Fibroblast of peridontal ligament (primary cell): Measurements from ENCODE around the gene ALDH8A1.

ENCODE experiments used
- DNase-seq: peaks from one replicate; pipeline ENCODE4 v3.0.0-alpha.2; 2010; ENCODE audit errors: extremely low read depth

The ALDH8A1 gene

DNA sequence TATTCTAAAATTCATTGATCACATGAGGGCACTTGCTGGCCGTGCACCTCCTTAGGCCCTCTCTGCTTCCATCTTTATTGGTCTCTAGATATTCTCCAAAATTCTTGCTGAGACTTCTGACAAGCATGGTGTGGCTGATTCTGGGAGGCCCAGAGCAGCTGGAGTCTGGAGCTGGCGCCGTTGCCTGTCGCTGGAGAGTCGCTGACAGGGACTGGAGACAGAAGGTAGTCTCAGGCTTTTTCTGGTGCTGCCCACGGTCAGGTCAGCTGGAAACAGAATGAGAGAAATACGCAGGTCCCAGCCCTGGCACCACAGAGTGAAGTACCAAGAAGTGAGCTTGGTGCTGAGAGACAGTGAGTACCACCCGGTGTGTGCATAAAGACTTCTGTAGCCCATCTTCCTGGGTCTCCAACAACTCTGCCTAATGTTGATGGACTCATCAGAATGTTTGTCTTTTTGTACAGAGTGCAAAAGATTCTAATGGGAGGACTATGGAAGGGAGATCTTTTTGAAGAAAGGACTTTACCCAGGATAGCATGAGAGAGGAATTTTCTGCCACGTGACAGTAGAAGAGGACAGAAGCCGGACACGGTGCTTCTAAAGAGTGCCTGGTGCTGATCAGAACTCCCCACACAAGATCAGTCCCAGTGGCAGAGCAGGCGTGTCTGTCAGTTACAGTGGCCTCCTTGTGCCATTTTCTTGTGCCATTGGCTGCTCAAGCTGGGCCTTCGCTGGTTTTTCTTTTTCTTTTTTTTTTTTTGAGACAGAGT is 1.8 kb upstream of the ALDH8A1 start:
- no peak for DNase-seq

DNA sequence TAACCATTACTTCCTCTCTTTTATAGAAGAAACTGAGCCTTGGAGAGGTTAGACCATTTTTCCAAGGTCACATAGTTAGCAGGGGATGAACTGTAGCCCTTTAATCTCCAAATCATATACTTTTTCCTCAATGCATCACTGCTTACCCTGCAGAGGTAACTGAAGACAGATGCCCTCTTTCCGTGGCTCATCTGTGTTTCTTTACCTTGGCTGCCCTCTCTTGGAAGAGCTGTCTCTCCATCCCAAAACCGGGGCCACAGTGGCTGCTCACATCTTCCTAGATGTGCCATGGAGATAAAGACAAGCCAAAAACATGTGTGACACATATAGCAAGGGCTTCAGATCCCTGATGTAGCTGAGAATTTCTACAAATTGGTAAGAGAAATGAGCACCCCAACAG is 581 bp upstream of the ALDH8A1 start:
- no peak for DNase-seq

DNA sequence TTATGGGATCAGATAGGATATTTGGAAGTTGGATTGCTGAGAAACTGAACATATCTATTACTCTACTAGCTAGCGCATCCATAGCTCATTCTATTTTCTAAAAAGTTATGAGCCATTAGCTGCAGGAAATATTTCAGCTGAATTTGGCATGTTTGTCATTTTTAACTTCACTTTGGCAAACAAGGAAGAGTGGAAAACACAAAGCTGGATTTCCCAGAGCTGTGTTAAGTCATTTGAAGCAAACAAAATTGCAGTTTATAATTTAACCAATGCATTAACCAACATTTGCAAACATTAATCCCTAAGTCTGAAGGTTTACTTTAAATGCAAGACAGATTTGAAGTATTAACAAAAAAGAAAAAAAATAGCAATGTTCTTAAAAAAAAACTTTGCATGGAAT is 1.2 kb downstream of the ALDH8A1 start:
- DNase-seq = no peak

DNA sequence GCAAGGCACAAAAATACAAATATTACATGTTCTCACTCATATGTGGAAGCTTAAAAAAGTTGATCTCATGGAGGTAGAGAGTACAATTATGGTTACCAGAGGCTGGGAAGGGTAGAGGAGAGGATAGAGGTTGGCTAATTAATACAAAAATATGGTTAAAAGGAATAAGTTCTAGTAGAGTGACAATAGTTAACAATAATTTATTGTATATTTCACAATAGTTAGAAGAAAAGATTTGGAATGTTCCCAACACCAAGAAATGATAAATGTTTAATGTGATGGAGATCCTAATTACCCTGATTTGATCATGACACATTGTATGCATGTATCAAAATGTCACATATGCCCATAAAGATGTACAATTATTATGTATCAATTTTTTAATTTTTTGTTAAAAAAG is 1.8 kb downstream of the ALDH8A1 start:
- DNase-seq = no peak

DNA sequence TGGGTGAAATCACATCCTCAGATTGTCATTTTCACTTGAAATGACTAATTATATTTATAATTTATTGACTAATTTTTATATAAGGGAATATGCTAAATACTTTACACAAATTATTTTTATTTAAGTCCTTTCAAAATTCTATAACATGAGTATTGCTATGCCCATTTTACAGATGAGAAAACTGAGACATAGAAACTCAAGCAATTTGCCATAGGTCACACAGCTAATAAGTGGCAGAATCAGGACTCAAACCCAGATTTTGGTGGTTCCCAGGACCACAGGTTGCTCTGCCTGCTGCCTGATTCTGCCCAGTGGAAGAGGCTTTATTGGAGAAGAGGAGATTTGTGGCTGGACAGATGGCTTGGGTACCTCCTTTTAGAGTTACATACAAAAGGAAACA is 4.9 kb downstream of the ALDH8A1 start:
- DNase-seq = no peak

DNA sequence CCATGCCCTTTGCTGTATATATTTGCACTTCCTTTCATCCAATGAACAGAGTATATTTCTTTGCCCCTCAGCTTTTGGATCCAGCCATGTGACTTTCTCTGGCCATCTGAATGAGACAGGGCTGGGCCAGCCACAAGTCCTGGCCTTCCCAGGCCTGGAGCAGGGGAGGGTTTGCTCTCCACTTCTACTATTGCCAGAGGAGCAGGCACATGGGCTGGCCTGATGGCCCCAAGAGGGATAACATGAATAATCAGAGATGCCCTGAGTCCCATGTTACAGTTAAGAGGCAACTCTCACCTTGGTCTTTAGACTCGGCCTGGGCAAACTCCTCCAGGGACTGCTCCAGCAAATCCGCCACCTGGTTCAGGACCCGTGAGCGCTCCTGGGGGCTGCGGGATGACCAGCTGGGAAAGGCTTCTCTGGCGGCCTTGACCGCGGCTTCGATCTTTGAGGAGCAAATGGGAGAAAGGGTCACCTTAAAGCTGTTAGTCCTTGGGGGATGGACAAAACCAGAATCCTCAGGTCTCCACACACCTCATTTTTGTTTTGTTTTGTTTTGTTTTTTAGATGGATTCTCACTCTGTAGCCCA is 6.3 kb downstream of the ALDH8A1 start:
- DNase-seq = no peak

DNA sequence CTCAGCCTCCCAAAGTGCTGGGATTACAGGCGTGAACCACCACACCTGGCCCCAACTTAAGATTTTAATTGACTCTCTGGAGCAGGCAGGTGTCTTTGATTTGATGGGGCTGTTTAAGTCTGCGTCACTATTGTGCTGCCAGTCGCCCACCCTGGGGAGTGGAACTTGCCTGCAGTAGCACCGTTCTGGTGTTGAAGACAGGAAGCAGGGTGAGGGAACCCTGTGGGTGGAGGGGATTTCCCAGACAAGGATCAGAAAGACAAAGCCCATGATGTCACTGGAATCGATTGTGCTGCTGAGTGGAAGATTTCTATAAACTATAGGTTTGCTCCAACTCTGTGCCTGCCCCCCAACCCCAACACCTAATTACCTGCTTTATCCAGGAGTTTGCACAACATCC is 11.0 kb downstream of the ALDH8A1 start:
- DNase-seq = no peak

DNA sequence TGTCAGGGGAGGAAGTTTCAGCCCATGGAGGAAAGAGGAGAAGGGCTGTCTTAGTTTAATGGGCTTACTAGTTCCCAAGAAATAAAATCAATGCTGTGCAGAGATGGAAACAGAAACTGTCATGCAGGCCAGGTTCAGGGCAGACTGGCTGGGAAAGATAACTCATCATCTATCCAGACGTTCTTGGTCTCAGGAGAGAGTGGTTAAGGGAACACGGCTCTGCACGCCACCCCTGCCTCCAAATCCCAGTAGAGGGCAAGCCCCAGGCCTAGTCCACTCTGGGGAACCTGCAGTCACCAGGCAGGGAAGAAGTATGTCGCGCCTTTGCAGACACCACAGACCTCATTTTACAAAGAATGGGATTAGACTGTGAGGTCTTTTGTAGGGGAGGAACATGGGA is 12.5 kb downstream of the ALDH8A1 start:
- no peak for DNase-seq

DNA sequence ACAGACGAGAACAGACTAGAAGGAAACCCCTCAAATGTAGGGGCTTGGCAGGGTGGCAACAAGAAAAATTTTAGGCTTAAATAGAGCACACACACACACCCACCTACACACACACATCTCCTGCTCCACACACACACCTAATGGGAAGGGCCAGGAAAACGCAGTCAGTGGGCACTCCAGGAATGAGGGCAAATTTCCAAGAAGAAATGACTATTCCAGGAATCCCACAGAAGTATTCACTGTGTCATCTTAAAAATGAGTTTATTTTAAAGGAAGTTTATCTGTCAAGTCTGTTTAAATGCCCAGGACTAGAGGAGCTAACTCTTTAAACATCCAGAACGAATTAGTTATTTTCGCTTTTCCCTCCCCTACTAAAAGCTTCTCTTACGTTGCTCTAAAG is 13.0 kb downstream of the ALDH8A1 start:
- DNase-seq = peak; percentile 57

DNA sequence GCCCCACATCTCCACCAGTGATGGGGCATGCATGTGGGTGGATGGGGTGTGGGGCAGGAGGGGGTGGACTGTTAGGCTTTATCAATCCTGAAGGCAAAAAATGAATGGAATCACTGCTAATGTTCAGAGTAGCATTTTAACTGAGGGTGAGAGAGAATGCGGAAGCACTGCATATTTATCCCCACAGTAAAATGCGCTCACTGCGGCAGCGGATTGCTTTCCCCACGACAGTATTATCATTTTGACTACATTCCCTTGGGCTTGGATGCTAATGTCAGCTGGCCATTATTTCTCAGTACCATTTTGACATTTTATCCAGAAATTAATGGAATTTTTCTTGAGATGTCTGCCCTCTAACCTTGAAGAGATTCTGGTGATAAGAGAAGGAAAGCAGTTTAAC is 13.4 kb downstream of the ALDH8A1 start:
- DNase-seq = no peak

DNA sequence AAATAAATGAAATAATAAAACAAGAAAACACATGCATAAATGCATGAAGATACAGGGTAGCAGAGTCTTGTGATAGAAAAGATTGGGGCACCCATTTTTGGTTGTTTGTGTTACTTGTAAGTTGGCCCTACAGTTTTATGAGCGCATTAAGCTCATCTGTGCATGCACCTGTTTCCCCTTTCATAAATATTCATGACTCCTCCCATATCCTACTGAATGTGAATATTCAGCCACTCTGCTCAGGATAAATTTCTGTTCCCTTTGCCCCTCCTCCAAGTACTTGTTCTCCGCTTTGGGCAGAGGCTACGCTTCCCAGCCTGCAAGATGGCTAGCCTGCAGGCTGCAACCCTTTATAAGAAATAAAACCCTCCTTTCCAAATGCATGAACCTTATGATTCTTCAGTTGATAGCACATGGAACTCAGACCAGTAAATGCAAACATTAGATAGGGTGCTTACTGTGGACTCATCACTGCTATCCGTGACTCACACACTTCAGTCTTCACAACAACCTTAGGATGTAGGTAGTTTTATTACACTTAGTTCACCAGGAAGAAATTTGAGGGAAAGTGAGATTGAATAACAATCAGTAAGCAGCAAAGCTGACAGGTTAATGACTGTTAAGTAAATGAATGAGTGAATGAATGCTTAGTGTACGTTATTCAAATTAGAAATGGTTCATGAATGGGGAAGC is 15.0 kb downstream of the ALDH8A1 start:
- DNase-seq = no peak

DNA sequence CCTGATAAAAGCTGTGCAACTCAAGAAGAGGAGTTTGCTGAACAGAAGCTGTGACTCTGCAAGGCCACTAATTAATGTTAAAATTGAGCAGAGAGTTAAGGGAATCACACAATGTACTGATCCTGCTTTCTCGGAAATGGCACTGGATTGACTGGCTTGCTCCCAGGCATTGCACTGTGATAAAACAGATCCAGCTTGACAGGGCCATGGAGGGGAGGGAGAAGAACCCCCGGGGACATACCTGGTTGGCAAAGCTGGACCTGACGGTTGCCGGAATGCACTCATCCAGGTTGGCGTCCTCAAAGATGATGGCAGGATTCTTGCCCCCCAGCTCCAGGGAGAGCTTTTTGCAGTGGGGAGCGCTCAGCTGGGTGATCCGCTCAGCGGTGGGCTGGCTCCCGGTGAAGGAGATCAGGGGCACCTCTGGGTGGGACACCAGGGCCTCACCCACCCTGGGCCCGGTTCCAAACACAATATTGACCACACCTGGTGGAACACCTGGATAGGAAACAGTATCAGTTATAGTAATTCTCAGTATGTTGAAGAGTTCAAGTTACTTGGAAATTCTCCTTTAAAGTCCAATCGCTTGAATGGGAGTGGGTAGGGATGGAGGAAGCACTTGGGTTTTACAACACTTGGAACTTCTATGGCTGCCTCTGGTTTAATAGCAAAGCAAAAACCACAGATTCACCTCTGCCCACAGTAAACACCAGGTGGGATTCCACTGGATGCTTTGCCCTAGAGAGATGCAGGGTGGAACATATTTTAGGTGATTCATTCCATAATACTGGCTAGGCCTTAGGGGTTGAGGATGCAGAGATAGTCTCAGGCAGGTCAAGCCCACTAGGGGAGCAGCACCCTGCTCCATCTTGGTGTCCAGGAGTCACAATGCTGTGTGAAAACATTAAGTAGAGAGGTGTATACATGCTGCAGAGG is 17.1 kb downstream of the ALDH8A1 start:
- no peak for DNase-seq

DNA sequence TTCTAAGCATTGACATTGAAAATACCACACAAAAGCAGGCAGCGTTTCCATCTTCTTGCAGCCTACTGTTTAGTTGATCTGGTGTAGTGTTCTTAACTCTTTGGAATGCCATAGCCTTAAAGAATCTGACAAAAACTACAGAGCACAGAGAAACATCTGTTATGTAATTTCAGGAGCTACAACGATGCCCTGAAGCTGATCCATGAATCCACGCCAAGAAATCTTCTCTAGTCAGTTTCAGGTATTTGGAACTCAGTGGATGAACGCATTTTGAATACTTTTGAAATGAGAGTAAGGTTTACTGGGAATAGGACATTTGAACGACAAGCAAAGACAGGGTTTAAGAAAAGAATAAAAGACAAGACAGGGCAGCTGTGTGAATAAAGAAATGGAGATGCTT is 17.8 kb downstream of the ALDH8A1 start:
- DNase-seq = no peak

DNA sequence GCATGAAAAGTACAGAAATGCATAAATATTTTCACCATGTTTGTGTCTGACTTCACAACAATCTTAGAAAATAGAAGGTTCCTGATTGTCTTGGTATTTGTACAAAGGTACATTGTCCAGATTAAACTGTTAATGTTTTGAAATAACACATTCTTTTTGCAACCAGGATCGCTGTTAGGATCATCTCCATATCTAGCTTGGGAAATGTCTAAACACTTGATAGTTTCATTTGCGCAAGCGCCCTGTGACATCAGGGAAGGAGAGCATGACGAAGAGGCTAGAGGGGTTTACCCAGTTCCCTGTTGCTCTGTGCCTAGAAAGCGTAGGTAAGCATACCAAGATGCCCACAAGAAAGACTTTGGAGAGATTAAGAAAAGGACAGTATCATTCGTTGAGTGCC is 19.4 kb downstream of the ALDH8A1 start:
- DNase-seq = no peak

DNA sequence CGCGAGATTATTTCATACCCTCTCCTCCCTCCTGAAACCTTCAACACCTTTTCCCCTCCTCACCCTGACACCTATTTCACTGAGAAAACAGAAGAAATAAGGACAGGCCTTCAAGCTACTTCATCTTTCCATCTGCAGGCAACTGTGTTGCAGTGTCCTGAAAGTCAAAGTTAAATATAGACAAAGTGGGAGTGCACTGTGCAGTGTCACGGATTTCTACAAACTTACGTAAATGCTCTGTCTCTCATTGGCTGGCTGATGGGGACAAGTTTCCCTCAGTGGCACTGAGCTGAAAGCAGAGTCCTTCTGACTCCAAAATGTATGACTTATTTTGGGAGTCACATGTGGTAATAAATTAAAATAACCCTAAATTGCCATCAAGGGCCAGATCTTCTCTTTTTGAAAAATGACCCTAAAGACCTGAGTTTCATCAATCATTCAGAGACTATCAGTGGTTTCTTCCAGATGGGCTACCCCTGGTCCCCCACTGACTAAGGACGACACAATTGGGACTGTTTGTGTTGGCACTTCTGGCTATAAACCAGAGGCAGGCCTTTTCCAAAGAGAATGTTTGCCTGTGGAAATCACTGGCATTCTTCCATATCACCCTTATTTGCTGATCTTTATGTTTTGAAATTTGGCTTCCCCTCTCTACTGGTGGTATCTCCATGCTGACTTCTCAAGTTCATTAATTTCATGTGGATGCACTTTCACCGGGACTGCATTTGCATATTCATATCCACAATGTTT is 21.6 kb downstream of the ALDH8A1 start:
- DNase-seq = no peak

DNA sequence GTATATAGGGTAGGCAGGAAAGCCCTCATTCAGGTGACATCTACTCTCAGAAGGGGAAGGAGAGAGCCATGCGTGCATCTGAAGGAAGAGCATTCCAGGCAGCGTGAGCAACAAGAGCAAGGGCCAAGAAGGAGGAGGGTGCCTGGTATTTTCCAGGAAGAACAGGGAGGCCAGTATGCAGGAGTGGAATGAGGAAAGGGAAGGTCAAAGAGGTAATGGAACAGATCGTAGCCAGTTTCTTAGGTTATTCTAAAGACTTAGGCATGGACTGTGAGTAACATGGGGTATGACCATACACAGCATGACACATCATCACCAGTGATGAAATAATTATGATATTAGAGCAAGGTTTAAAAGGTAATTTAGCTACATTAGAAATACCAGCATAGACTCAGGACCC is 24.1 kb downstream of the ALDH8A1 start:
- no peak for DNase-seq

DNA sequence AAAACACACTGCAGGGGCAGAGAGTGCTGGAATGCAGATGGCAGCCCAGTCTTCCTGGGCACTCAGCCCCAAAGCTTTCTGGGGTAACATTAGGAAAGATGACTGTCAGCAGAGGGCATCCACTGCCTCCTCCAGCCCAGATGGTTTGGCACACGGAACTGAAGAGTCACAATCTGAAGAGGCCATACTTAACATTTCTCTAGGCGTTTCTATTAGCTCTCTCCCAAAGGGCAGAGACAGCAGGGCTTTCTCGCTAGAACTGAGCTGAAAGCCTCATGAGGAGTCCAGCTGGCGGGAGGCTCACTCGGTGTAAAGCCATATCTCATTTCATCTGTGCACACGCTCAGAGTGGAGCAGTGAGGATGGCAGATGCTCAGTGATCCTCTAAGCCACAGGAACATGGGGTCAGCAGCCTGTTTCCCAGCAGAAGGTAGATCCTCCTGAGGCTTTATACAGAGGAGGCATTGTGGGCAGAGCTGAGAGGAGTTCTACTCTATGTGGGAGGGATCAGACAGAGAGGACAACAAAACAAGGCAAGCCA is 28.1 kb downstream of the ALDH8A1 start:
- no peak for DNase-seq

DNA sequence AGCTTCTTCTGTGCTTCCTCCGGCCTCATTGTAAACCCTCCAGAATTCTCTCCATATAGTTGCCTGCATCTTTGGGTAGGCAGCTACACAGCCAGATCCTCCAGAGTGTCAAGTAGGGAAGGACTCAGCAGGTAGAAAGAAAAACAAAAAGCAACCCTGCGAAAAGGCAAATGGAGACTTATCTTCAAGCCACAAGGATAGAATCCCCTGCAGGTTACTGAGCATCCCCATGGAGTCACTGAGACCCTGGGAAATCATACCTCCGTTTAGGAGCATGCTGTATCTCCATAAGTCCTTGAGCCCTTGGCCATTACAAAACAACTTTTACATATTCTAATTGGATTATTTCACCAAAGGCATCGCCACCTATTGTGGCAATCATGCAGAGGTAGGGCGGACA is 28.6 kb downstream of the ALDH8A1 start:
- DNase-seq = no peak

DNA sequence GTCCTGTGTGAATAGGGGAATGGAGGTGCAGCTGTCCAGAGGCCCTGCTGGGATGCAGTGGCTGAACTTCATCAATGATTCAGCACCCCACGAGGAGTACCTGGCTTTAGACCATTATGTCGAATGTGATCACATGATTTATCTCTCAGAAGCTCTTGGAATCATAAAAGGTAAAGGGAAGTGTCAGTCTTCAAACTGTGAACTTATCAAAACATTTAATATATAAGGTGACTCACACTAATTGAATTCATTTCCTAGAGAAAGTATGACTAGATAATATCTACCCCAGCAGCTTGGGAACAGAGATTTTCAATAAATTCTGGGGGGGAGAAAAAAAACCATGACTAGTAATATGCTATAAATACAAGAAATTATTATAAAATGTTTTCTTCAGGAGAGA is 29.5 kb downstream of the ALDH8A1 start:
- no peak for DNase-seq

DNA sequence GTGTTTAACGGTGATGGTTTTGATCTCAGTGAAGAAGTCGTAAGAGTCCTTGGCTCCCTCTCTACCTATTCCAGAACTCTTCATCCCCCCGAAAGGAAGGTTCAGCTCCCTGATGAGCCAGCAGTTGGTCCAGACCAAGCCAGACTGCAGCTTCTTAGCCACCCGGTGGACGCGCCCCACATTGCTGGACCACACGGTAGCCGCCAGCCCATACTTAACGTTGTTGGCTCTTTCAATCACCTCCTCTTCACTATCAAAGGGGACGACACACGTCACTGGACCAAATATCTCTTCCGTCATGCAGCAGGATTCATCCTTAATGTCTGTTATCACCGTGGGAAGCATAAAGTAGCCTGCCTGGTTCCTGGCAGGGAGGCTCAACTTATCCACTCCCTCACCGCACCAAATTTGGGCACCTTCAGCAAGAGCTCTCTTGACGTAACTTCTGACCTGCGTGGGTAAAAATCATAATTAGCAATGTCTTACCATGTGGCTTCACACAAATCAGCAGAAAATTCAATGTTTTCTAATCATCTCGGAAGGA is 31.4 kb downstream of the ALDH8A1 start:
- DNase-seq = no peak

DNA sequence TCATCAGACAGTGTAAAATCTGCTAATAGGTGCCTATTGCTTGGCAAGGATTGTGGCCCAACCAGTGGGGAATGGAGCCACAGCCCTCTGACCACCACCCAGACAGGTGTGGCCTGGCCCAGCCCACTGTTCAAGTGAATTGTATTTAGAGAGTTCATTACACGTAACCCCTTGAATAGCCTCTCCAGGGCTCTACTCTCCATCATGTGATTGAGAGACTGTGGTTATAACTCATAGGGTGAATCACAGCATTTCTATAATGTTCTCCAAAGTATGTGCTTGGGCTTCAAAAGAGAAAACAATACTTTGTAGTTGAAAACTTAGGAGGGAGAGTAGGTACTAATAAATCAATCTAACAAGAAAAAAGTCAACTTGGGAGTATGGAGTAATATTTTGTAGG is 38.4 kb downstream of the ALDH8A1 start:
- peak; percentile 77 for DNase-seq
